Activated naive CD4-positive, alpha-beta T cell treated with anti-CD3 and anti-CD28 coated beads for 36 hours (primary cell): ENCODE measurements around the gene SLC28A3. TPM values are rescaled to one million over a fixed set of nuclear protein-coding genes. Genes with fewer than 3 reads are reported as not detected.
"Not testable (repeated sequence)": the region's sequence is repeated elsewhere in the genome, so short reads cannot be mapped to it uniquely, and the experiment has no call there.

Experiments used
- CTCF ChIA-PET: fragments of 350-600 bp; sonication (Branson Sonifier 250); formaldehyde crosslinking; loops from one replicate; lab custom pipeline; 2021; ENCODE audit warnings: antibody characterized with exemption; lab: Charles Lee
- DNase-seq: peaks from one replicate; pipeline ENCODE4 v3.0.0-alpha.2; 2020
- H3K27ac Mint-ChIP-seq: one replicate; pipeline ENCODE4 v1.8.0; 2021; ENCODE audit warnings: mild to moderate bottlenecking, mixed read lengths
- H3K27me3 Mint-ChIP-seq: one replicate; pipeline ENCODE4 v1.8.0; 2021; ENCODE audit warnings: low read depth, mixed read lengths
- H3K36me3 Mint-ChIP-seq: one replicate; pipeline ENCODE4 v1.8.0; 2021; ENCODE audit warnings: low read depth, mixed read lengths
- H3K4me1 Mint-ChIP-seq: one replicate; pipeline ENCODE4 v1.8.0; 2021; ENCODE audit warnings: low read depth, mixed read lengths
- H3K4me3 Mint-ChIP-seq: one replicate; pipeline ENCODE4 v1.8.0; 2021; ENCODE audit warnings: mild to moderate bottlenecking, moderate library complexity, mixed read lengths
- H3K9me3 Mint-ChIP-seq: one replicate; pipeline ENCODE4 v1.8.0; 2021; ENCODE audit warnings: mixed read lengths
- intact Hi-C: fragments of 100-400 bp; cut with micrococcal nuclease; formaldehyde crosslinking; loops from one replicate; pipeline ENCODE4 v1.15.1; 2023
- total RNA-seq, 2 experiments: library from RNA; stranded (reverse); gene quantifications; one replicate each; pipeline ENCODE4 v1.2.3, GENCODE V29; 2021

The SLC28A3 gene, protein sequence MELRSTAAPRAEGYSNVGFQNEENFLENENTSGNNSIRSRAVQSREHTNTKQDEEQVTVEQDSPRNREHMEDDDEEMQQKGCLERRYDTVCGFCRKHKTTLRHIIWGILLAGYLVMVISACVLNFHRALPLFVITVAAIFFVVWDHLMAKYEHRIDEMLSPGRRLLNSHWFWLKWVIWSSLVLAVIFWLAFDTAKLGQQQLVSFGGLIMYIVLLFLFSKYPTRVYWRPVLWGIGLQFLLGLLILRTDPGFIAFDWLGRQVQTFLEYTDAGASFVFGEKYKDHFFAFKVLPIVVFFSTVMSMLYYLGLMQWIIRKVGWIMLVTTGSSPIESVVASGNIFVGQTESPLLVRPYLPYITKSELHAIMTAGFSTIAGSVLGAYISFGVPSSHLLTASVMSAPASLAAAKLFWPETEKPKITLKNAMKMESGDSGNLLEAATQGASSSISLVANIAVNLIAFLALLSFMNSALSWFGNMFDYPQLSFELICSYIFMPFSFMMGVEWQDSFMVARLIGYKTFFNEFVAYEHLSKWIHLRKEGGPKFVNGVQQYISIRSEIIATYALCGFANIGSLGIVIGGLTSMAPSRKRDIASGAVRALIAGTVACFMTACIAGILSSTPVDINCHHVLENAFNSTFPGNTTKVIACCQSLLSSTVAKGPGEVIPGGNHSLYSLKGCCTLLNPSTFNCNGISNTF
- total RNA-seq: under 1 TPM; 0.32 to 0.33 TPM

DNA sequence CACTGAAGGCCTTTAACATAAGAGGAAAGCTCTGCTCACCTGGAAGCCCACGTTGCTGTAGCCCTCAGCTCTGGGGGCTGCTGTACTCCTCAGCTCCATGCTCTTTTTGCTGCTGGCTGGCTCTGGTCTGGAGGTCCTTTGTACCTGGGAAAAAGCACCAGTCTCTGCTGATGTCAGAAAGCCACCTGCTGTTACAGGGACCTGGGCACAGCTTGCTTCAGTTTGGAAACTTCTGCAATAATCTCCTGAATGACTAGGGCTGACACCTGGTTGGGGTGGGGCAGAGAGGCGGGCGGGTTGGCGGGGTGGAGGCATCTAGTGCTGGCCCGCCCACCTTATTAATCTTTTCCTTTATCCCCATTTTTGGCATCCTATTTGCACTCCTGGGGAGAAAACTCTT is at the start of gene SLC28A3:
SLC28A3 (minus strand) TSS at position 224 of the 400 bp plus-strand sequence; CDS start at position 99, 125 bp downstream.
- no peaks in the 10 kb centered on the region for H3K36me3 Mint-ChIP-seq
- H3K9me3 Mint-ChIP-seq: no peaks in the 10 kb centered on the region
- intact Hi-C loops: no loop called here
- no peak for DNase-seq
- H3K4me3 Mint-ChIP-seq: no peak within 1 kb of the TSS
- no peaks in the 10 kb centered on the region for H3K4me1 Mint-ChIP-seq
- H3K27ac Mint-ChIP-seq: no peak within 1 kb of the TSS
- CTCF ChIA-PET: no interaction called here
- no peaks in the 10 kb centered on the region for H3K27me3 Mint-ChIP-seq

DNA sequence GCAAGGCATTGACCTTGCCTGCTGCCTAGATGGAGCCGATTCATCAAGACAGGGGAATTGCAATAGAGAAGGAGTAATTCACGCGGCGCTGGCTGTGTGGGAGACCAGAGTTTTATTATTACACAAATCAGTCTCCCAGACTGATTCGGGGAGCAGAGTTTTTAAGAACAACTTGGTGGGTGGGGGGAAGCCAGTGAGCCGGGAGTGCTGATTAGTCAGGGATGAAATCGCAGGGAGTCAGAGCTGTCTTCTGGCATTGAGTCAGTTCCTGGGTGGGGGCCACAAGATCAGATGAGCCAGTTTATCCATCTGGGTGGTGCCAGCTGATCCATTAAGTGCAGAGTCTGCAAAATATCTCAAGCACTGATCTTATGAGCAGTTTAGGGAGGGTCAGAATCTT is 49.7 kb upstream of the SLC28A3 start:
- DNase-seq: peak; percentile 34
- H3K9me3 Mint-ChIP-seq, H3K36me3 Mint-ChIP-seq, H3K27me3 Mint-ChIP-seq, H3K4me1 Mint-ChIP-seq, H3K27ac Mint-ChIP-seq, intact Hi-C loops, CTCF ChIA-PET, H3K4me3 Mint-ChIP-seq: not testable (repeated sequence)

DNA sequence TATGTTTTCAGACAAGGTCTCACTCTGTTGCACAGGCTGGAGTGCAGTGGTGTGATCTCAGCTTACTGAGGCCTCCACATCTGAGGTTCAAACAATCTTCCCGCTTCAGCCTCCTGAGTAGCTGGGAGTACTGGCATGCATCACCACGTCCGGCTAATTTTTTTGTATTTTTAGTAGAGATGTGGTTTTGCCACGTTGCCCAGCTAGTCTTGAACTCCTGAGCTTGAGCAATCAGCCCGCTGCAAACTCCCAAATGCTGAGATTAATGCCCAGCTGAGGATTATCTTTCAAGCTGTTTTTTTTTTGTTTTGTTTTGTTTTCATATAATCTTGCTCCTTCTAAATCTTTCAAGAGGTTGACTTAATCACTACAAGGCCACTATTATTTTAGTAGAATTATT is 47.3 kb upstream of the SLC28A3 start:
- no peak for DNase-seq
- Mint-ChIP-seq H3K27me3 (peaks cover 5% of the 10 kb centered on the region), H3K27ac (no peak overlapping the region), H3K4me1 (no peaks in the 10 kb centered on the region), H3K9me3 (no peaks in the 10 kb centered on the region), H3K36me3 (no peaks in the 10 kb centered on the region), H3K4me3 (no peak overlapping the region)
- CTCF ChIA-PET: interaction anchor here (3.9 kb wide), 1 partner anchor 9 kb away, joined by 30 read pairs; no protein-coding TSS in a partner anchor
- intact Hi-C loops: loop anchor here (1.0 kb wide), 1 partner anchor 34 kb away; no protein-coding TSS in a partner anchor

DNA sequence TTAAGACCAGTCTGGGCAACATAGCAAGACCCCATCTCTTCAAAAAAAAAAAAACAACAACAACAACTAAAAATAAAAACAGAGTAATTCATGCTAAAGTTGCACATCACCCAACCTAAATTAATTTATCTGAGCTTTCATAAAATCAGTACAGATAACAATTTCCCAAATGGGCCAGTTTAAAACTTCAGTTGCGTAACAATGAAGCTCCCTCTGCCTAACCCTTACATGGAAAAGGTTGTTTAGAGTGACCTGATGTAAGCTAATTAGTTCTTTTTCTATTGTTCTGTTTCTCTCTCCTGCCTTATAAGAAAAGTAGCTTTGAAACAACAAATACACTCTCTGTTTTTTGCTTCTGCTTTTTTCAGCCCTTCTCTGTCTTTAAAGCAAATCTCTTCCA is 46.2 kb upstream of the SLC28A3 start:
- H3K27me3 Mint-ChIP-seq: peaks cover 3% of the 10 kb centered on the region
- no peak overlapping the region for H3K27ac Mint-ChIP-seq
- intact Hi-C loops: no loop called here
- H3K9me3 Mint-ChIP-seq: no peaks in the 10 kb centered on the region
- H3K36me3 Mint-ChIP-seq: no peaks in the 10 kb centered on the region
- no peak for DNase-seq
- CTCF ChIA-PET: interaction anchor here (0.7 to 3.9 kb wide), 3 partner anchors 10 to 1236 kb away, joined by 3 to 30 read pairs (median 3); no protein-coding TSS in a partner anchor
- no peak overlapping the region for H3K4me3 Mint-ChIP-seq
- no peaks in the 10 kb centered on the region for H3K4me1 Mint-ChIP-seq

DNA sequence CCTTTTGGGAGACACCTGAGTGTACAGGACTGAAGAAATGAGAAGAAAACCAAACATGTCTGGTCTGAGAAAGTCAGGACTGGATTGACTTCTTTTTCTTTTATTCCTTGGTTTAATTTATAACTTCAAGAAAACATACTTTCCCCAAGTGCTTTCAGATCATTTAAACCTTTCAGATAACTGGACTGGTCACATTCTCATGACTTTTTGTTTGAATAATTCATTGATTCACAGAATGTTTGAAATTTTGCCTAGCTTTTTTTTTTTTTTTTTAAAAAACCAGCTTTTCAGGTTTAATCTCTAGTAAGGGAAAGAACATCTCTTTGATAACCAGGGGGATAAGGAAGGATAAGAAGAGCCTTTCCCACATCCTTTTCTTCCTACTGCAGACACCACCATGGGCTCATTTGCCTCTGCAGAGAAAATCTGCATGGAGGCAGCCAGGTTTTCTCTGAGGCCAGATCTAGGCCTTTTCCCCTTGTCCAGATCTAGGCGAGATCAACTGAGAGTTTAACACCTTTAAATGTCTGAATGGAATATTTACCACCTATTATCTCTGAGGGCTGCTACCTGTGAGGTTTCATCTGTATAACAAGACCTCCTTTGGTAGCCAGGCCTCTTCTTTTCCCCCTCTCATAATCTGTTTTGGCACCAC is 45.0 kb upstream of the SLC28A3 start:
- Mint-ChIP-seq H3K36me3 (no peaks in the 10 kb centered on the region), H3K9me3 (no peaks in the 10 kb centered on the region), H3K27ac (no peak overlapping the region), H3K4me3 (no peak overlapping the region), H3K4me1 (no peaks in the 10 kb centered on the region), H3K27me3 (peaks cover 3% of the 10 kb centered on the region)
- intact Hi-C loops: no loop called here
- no peak for DNase-seq
- CTCF ChIA-PET: interaction anchor here (1.4 to 3.9 kb wide), 2 partner anchors 12 to 19 kb away, joined by 6 to 30 read pairs; no protein-coding TSS in a partner anchor

DNA sequence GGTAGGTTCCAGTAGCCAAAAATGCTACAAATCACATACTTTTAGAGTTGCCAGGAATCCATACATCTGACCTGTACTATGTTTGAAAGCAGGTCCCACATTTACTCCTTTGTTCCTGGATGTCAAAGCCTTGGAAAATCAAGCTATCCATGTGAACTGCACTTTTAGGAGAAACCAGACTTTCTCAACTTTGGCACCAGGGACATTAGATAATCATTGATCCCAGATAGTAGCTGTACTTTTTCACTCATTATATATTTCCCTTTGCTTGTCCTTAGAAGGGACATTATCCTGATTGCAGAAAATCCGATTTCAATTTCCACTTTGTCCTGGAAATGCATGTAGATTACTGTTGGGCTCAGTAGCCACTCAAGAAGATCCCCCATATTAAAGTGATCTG is 44.1 kb upstream of the SLC28A3 start:
- intact Hi-C loops: no loop called here
- Mint-ChIP-seq H3K9me3 (no peaks in the 10 kb centered on the region), H3K27me3 (peaks cover 3% of the 10 kb centered on the region), H3K4me1 (no peaks in the 10 kb centered on the region), H3K36me3 (no peaks in the 10 kb centered on the region), H3K4me3 (no peak overlapping the region), H3K27ac (no peak overlapping the region)
- DNase-seq: no peak
- CTCF ChIA-PET: interaction anchor here (0.6 to 1.4 kb wide), 3 partner anchors 12 to 59 kb away, joined by 4 to 6 read pairs (median 6); no protein-coding TSS in a partner anchor

DNA sequence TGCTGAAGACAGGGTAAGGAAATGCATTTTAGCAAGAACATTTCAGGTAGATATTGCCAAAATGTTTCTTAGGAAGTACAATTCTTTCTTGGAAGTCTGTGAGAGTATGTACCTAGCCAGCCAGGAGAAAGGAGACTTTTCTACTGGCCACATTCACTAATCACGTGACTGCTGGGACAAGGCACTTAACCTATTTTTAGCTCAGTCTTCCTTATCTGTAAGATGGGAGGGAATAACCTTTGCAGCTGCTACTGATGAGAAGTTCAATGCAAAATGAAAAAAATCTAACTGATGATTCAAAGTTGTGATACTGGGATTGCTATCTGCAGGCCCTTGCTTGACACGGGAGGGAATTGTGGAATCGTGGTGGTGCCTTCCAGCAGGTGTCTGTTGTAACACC is 42.6 kb upstream of the SLC28A3 start:
- peaks cover 3% of the 10 kb centered on the region for H3K27me3 Mint-ChIP-seq
- H3K4me1 Mint-ChIP-seq: no peaks in the 10 kb centered on the region
- no peak overlapping the region for H3K4me3 Mint-ChIP-seq
- DNase-seq: no peak
- no peaks in the 10 kb centered on the region for H3K36me3 Mint-ChIP-seq
- intact Hi-C loops: no loop called here
- H3K27ac Mint-ChIP-seq: no peak overlapping the region
- CTCF ChIA-PET: interaction anchor here (0.6 to 1.2 kb wide), 4 partner anchors 11 to 805 kb away, joined by 3 to 6 read pairs (median 3); no protein-coding TSS in a partner anchor
- H3K9me3 Mint-ChIP-seq: no peaks in the 10 kb centered on the region

DNA sequence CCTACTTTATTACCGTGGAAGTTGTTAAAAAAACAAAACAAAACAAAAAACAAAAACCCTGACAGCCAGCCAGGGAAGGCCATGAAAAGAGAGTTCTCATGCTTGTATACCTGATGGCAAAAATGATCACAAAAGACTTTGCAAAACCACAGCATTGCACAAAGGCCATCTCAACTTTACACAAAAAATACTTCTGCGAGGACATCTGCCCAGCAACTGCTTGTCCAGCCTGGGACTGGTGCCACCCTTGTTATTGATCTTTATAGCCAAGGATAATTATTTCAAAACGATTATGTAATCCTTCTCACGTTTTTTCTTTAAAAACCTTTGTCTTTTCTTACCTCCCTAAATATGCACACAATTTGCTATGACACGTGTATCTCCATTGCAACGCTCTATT is 42.2 kb upstream of the SLC28A3 start:
- no peak for DNase-seq
- Mint-ChIP-seq H3K36me3 (no peaks in the 10 kb centered on the region), H3K4me3 (no peak overlapping the region), H3K4me1 (no peaks in the 10 kb centered on the region), H3K27me3 (peaks cover 3% of the 10 kb centered on the region), H3K9me3 (no peaks in the 10 kb centered on the region), H3K27ac (no peak overlapping the region)
- intact Hi-C loops: no loop called here
- CTCF ChIA-PET: no interaction called here

DNA sequence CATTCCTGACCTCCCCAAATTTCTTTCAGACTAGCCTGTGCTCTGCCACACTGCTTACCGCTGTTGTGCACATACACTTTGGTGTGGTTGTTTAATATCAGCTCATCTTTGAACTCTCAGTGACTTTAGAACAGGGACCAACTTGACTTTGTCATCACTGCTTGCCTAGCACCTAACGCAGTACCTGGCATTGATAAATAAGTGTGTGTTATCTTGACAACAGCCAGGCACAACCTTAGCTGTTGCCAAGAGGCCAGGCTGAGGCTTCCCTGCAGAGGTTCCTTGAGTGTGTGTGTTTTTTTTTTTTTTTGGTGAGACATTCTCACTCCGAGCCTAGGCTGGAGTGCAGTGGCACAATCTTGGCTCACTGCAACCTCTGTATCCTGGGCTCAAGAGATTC is 41.0 kb upstream of the SLC28A3 start:
- H3K36me3 Mint-ChIP-seq: no peaks in the 10 kb centered on the region
- H3K27ac Mint-ChIP-seq: no peak overlapping the region
- CTCF ChIA-PET: interaction anchor here (1.6 kb wide), 1 partner anchor 15 kb away, joined by 6 read pairs; no protein-coding TSS in a partner anchor
- H3K9me3 Mint-ChIP-seq: no peaks in the 10 kb centered on the region
- H3K4me3 Mint-ChIP-seq: no peak overlapping the region
- DNase-seq: no peak
- H3K4me1 Mint-ChIP-seq: no peaks in the 10 kb centered on the region
- peaks cover 8% of the 10 kb centered on the region for H3K27me3 Mint-ChIP-seq
- intact Hi-C loops: no loop called here

DNA sequence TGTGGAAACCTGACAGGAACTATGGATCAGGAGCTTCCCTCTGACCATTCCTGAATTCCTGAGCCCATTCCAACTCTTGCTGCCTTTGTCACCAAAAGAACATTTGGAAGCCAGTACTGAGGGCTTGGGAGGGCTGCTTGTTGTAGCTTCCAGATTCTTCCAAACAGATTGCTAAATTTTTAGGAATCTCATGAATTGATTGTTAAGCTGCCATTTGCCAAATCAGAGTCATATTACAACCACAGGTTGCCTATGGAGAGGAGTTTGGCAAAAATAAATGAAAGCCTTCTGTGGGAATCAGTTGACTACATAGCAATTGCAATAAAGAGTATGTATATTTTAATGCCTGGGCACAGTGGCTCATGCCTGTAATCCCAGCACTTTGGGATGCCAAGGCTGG is 39.2 kb upstream of the SLC28A3 start:
- peaks cover 12% of the 10 kb centered on the region for H3K27me3 Mint-ChIP-seq
- H3K4me3 Mint-ChIP-seq: no peak overlapping the region
- intact Hi-C loops: no loop called here
- no peak overlapping the region for H3K27ac Mint-ChIP-seq
- CTCF ChIA-PET: interaction anchor here (1.3 kb wide), 1 partner anchor 17 kb away, joined by 4 read pairs; no protein-coding TSS in a partner anchor
- DNase-seq: no peak
- no peaks in the 10 kb centered on the region for H3K4me1 Mint-ChIP-seq
- no peaks in the 10 kb centered on the region for H3K36me3 Mint-ChIP-seq
- H3K9me3 Mint-ChIP-seq: no peaks in the 10 kb centered on the region

DNA sequence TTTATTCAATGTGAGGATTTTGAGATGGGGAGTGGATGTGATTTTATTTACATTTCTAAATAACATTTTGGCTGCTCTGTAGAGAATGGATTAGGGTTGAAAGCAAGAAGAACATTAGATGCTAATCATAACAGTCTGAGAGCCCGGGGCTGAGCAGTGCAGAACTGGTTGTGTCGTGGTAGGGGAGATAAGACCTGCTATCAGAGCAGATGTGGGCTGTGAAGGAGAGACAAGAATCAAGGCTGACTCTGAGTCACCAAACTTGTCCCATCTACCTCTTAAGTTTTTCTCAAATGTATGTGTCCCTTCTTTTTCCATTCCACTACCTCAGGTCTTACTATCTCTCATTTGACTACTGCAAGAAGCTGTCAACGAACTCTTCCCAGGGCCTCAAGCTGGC is 35.4 kb upstream of the SLC28A3 start:
- CTCF ChIA-PET: no interaction called here
- H3K27ac Mint-ChIP-seq: no peak overlapping the region
- no peaks in the 10 kb centered on the region for H3K9me3 Mint-ChIP-seq
- H3K27me3 Mint-ChIP-seq: peaks cover 17% of the 10 kb centered on the region
- no peaks in the 10 kb centered on the region for H3K36me3 Mint-ChIP-seq
- H3K4me3 Mint-ChIP-seq: no peak overlapping the region
- H3K4me1 Mint-ChIP-seq: peaks cover 2% of the 10 kb centered on the region
- intact Hi-C loops: no loop called here
- no peak for DNase-seq

DNA sequence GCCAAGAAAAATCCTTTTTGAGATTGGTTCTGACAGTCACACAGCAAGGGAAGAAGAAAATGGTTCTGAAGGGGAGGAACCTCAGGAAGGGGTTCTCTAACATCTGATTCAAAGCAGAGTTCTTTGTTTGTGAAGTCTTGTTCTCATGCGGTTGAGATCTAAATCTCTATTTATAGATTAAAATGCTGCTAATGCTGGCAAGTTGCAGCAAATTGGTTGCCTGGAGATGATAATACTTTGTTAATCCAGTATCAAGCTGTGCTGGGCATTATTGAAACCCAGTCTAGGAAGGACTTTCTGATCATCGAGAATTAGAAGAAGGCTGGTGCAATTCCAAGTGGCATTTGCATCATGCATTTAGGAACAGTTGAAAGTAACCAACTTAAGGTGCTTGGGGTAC is 34.0 kb upstream of the SLC28A3 start:
- no peak overlapping the region for H3K27ac Mint-ChIP-seq
- no peak for DNase-seq
- peaks cover 2% of the 10 kb centered on the region for H3K4me1 Mint-ChIP-seq
- no peak overlapping the region for H3K4me3 Mint-ChIP-seq
- CTCF ChIA-PET: no interaction called here
- H3K27me3 Mint-ChIP-seq: peaks cover 17% of the 10 kb centered on the region
- H3K9me3 Mint-ChIP-seq: no peaks in the 10 kb centered on the region
- H3K36me3 Mint-ChIP-seq: no peaks in the 10 kb centered on the region
- intact Hi-C loops: no loop called here
